Subcutaneous abdominal adipose tissue (tissue), 5 donors: ENCODE results near the gene GFRA4.
A peak's percentile ranks its signal among the peaks of the same experiment; 100 is the strongest.

Experiments used
- H3K27ac ChIP-seq: one replicate; pipeline ENCODE4 v1.7.0; 2013; ENCODE audit warnings: low read depth, mild to moderate bottlenecking, inconsistent platforms, low read length, moderate library complexity
- H3K27me3 ChIP-seq, 5 donors: one replicate each; pipeline ENCODE4 v1.7.0; 2013; ENCODE audit warnings: low read length in 5 of 5, inconsistent platforms in 1 of 5; ENCODE audit not compliant: control insufficient read depth in 5 of 5, insufficient read depth in 4 of 5
- H3K36me3 ChIP-seq, 5 donors: one replicate each; pipeline ENCODE4 v1.7.0; 2013; ENCODE audit warnings: low read length in 5 of 5; ENCODE audit not compliant: control insufficient read depth in 5 of 5, insufficient read depth in 5 of 5
- H3K4me1 ChIP-seq, 5 donors: one replicate each; pipeline ENCODE4 v1.7.0; 2013; ENCODE audit warnings: low read length in 5 of 5, mild to moderate bottlenecking in 3 of 5, moderate library complexity in 1 of 5; ENCODE audit not compliant: control insufficient read depth in 5 of 5, insufficient read depth in 5 of 5
- H3K4me3 ChIP-seq, 5 donors: one replicate each; pipeline ENCODE4 v1.7.0; 2013; ENCODE audit warnings: low read length in 5 of 5, low read depth in 1 of 5
- H3K9ac ChIP-seq, 5 donors: one replicate each; pipeline ENCODE4 v1.7.0; 2013; ENCODE audit warnings: low read length in 5 of 5, mild to moderate bottlenecking in 4 of 5, moderate library complexity in 3 of 5
- H3K9me3 ChIP-seq, 5 donors: one replicate each; pipeline ENCODE4 v1.7.0; 2013; ENCODE audit warnings: low read length in 5 of 5; ENCODE audit not compliant: control insufficient read depth in 5 of 5
- donor health status: healthy.
- donor health status: healthy.
- donor health status: healthy.
- donor health status: healthy.
- donor health status: healthy.

Gene GFRA4

DNA sequence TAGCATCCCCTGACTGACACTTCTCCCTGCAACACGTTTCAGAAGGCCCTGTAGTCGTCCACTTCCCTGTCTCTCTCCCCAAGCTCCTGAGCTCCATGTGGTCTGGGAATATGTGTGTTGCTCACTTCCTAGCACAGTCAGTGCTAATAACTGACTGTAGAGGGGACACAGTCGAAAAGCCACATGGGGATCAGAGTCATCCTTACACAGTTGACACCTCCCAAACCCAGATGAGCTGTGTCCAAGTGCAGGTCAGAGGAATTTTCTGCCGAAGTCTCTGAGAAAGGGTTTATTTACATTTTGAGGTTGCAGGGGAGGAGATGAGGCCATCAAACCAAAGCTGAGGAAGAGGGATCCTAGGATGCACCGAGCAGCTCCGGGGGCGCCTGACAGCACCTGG is 22.1 kb upstream of the GFRA4 start:
- Histone ChIP-seq H3K27ac (no peak overlapping the region), H3K4me1 (peaks cover 4 to 39% (median 33%) of the 10 kb centered on the region in 5 donors), H3K9ac (no peak overlapping the region), H3K27me3 (peaks cover 12 to 19% (median 17%) of the 10 kb centered on the region in 5 donors), H3K4me3 (no peak overlapping the region), H3K9me3 (no peaks in the 10 kb centered on the region), H3K36me3 (peaks cover 0 to 18% (median 0%) of the 10 kb centered on the region in 5 donors)

- Histone ChIP-seq H3K9me3 (no peaks in the 10 kb centered on the region), H3K36me3 (no peaks in the 10 kb centered on the region), H3K9ac (peak within 1 kb of the TSS in 2 of 5 donors; percentile 16), H3K27ac (peak within 1 kb of the TSS; percentile 54), H3K4me3 (peak within 1 kb of the TSS; percentile 58 to 74 (median 68)), H3K27me3 (peaks cover 14 to 21% (median 18%) of the 10 kb centered on the region in 5 donors), H3K4me1 (peaks cover 1 to 56% (median 44%) of the 10 kb centered on the region in 5 donors)
These were observed 19.0 kb upstream of the GFRA4 start, which contains the start of gene ADAM33 for GRCh38 chr20:3681931-3682781. Gene ADAM33, minus strand, starts transcription at chr20:3682010. Its CDS starts 6 bp downstream, at chr20:3682004.

GRCh38 chr20:3681352-3681930 is 18.2 kb upstream of the GFRA4 start:
- H3K9ac ChIP-seq: peak overlapping the region in 1 of 5 donors; percentile 16
- peaks cover 14 to 21% (median 18%) of the 10 kb centered on the region in 5 donors for H3K27me3 ChIP-seq
- peaks cover 1 to 54% (median 41%) of the 10 kb centered on the region in 5 donors for H3K4me1 ChIP-seq
- H3K27ac ChIP-seq: peak overlapping the region; percentile 54
- H3K4me3 ChIP-seq: peak overlapping the region; percentile 58 to 74 (median 68)
- no peaks in the 10 kb centered on the region for H3K36me3 ChIP-seq
- no peaks in the 10 kb centered on the region for H3K9me3 ChIP-seq

DNA sequence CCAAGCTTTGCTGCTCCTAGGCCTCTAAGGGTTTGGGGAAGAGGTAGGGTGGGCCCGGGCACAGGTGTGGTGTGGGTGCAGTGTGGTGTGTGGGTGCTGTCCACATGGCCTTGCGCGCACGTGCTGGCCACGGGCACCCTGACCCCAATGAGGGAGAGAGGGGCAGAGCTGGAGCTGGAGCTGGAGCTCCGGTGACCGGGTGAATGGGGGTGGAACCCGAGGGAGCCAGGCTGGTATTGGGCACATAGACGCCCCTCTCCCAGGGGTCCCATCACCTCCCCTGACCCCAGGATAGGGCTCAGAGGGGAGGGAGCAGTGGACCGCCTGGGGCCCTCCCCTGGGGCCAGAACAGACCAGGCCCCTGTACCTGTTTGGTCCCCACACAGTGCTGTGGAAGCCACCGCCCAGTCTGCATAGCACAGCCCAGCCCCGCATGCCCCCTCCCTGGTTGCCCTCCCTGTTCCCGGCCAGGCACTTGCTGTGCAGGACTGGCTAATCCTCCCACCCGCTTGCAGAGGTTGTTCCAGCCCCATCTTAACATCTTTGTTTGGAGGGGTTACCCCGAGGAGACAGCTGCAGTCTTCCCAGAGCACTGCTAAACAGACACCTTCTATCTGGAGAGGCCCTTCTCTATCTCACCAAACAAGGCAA is 17.6 kb upstream of the GFRA4 start:
- Histone ChIP-seq H3K4me1 (peaks cover 1 to 52% (median 39%) of the 10 kb centered on the region in 5 donors), H3K36me3 (no peaks in the 10 kb centered on the region), H3K27me3 (peaks cover 14 to 21% (median 18%) of the 10 kb centered on the region in 5 donors), H3K9me3 (no peaks in the 10 kb centered on the region), H3K9ac (peak overlapping the region in 2 of 5 donors; percentile 16), H3K27ac (peak overlapping the region; percentile 54), H3K4me3 (peak overlapping the region; percentile 58 to 74 (median 68))

- peaks cover 0 to 52% (median 39%) of the 10 kb centered on the region in 5 donors for H3K4me1 ChIP-seq
- H3K4me3 ChIP-seq: peak overlapping the region; percentile 57 to 70 (median 63)
- H3K9me3 ChIP-seq: no peaks in the 10 kb centered on the region
- H3K36me3 ChIP-seq: peaks cover 0 to under 1% (median 0%) of the 10 kb centered on the region in 5 donors
- peaks cover 19 to 24% (median 21%) of the 10 kb centered on the region in 5 donors for H3K27me3 ChIP-seq
- H3K27ac ChIP-seq: peak overlapping the region; percentile 54
- H3K9ac ChIP-seq: peak overlapping the region in 2 of 5 donors; percentile 16 to 37
These were observed 16.8 kb upstream of the GFRA4 start for GRCh38 chr20:3679749-3680700.

GRCh38 chr20:3678856-3679720 is 15.9 kb upstream of the GFRA4 start:
- Histone ChIP-seq H3K9ac (no peak overlapping the region), H3K9me3 (no peaks in the 10 kb centered on the region), H3K36me3 (peaks cover 0 to 4% (median 2%) of the 10 kb centered on the region in 5 donors), H3K4me3 (peak overlapping the region in 3 of 5 donors; percentile 22 to 70 (median 58)), H3K4me1 (peaks cover 0 to 52% (median 39%) of the 10 kb centered on the region in 5 donors), H3K27ac (no peak overlapping the region), H3K27me3 (peaks cover 19 to 33% (median 30%) of the 10 kb centered on the region in 5 donors)

DNA sequence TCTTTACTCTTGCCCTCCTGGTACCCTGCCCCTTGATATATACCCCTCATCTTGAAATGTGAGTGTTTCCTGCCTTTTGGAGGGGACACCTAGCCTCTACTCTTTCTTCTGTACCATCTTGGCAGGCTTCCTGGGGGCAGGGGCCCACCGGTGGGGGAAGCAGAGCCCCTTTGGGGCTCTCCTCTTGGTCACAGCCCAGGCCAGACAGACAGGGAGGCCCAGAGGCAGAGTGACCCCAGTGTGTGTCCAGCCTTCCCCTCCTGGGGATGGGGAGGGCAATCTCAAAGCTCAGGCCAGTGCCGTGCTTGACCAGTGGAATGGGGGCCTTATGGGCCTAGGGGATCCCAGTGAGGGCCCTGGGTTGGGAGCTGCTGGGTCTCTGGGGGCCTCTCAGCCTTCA is 15.0 kb upstream of the GFRA4 start:
- Histone ChIP-seq H3K4me1 (peaks cover 0 to 52% (median 39%) of the 10 kb centered on the region in 5 donors), H3K36me3 (peaks cover 0 to 4% (median 2%) of the 10 kb centered on the region in 5 donors), H3K4me3 (no peak overlapping the region), H3K9me3 (no peaks in the 10 kb centered on the region), H3K27ac (no peak overlapping the region), H3K9ac (peak overlapping the region in 1 of 5 donors; percentile 13), H3K27me3 (peaks cover 19 to 40% (median 34%) of the 10 kb centered on the region in 5 donors)

DNA sequence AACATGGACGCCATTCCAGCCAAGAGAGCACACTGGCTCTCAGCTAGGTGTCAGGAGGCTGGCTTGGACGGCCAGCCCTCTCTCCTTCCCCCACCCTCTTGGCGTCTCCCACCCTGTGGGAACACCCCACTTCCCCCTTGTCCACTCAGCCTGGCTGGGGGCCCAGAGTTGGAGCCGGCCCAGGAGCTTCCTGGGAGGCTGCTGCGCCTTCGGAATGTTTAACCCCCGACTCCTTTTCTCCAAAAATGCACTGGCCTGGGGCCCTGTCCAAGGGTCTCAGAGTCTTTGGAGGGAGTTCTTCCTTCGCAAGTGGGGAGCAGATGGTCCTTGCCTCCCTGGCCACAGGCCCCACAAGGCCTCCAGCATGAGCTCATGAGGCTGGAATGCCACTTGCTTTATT is 14.5 kb upstream of the GFRA4 start:
- H3K9ac ChIP-seq: peak overlapping the region in 1 of 5 donors; percentile 13

More for the DNA sequence above, 14.5 kb upstream of the GFRA4 start:
- H3K9me3 ChIP-seq: no peaks in the 10 kb centered on the region
- H3K27ac ChIP-seq: no peak overlapping the region
- no peak overlapping the region for H3K4me3 ChIP-seq
- peaks cover 19 to 43% (median 34%) of the 10 kb centered on the region in 5 donors for H3K27me3 ChIP-seq
- peaks cover 0 to 53% (median 39%) of the 10 kb centered on the region in 5 donors for H3K4me1 ChIP-seq
- peaks cover 0 to 4% (median 2%) of the 10 kb centered on the region in 5 donors for H3K36me3 ChIP-seq
